ENCODE data around the gene ZBTB11. TPM values are rescaled to one million over a fixed set of nuclear protein-coding genes. Genes with fewer than 3 reads are reported as not detected.
A peak's percentile ranks its signal among the peaks of the same experiment; 100 is the strongest.
"Not testable (repeated sequence)": the region's sequence is repeated elsewhere in the genome, so short reads cannot be mapped to it uniquely, and the experiment has no call there.

The ZBTB11 gene
- total RNA-seq, 1 donor from 2014 or later, result 17.8 TPM

DNA sequence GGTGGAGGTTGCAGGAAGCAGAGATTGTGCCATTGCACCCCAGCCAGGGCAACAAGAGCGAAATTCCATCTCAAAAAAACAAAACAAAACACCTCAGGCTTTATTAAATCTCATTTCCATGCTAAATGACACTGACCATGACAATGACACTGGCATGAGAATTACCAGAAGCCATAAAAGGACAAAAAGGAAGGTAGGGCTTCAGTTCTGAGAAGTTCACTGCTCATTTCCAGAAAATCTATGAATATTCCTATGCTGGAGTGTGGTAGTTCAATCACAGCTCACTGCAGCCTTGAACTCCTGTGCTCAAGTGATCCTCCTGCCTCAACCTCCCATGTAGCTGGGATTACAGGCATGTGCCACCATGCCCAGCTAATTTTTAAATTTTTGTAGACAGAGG is 58.2 kb downstream of the ZBTB11 start:
- no peak for DNase-seq (ENCODE audit: low spot score, unreplicated experiment)
- no peak overlapping the region for H3K27ac Mint-ChIP-seq
- H3K4me1 Mint-ChIP-seq (ENCODE audit: low read depth), result no peaks in the 10 kb centered on the region
- no peak overlapping the region for H3K4me3 Mint-ChIP-seq (ENCODE audit: low read depth)
- no peaks in the 10 kb centered on the region for H3K27me3 Mint-ChIP-seq
- TF ChIP-seq CTCF (IDR thresholded peaks at IDR 0.05; ENCODE audit: unreplicated experiment), result no peak
- no peaks in the 10 kb centered on the region for H3K9me3 Mint-ChIP-seq (ENCODE audit: low read depth)
- H3K36me3 Mint-ChIP-seq (ENCODE audit: insufficient read depth), result no peaks in the 10 kb centered on the region

DNA sequence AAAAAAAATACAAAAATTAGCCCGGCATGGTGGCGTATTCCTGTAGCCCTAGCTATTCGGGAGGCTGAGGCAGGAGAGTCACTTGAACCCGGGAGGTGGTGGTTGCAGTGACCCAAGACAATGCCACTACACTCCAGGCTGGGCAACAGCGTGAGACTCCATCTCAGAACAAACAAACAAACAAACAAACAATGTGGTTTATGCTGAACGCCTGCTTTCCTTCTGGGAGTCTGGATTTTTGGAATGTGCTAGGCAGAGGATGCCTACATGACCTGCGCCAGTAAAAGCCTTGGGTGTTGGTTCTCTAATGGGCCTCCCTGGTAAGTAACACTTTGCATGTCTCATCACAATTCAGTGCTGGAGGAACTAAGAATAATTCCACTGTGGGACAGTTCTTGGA is 59.5 kb downstream of the ZBTB11 start:
- no peak for DNase-seq (ENCODE audit: low spot score, unreplicated experiment)
- Mint-ChIP-seq H3K36me3 (ENCODE audit: insufficient read depth) (no peaks in the 10 kb centered on the region), H3K4me3 (ENCODE audit: low read depth) (no peak overlapping the region)

GRCh38 chr3:101615525-101615924 is 61.4 kb downstream of the ZBTB11 start:
- no peak overlapping the region for H3K27ac Mint-ChIP-seq
- no peaks in the 10 kb centered on the region for H3K36me3 Mint-ChIP-seq (ENCODE audit: insufficient read depth)
- DNase-seq (ENCODE audit: low spot score, unreplicated experiment), result no peak
- TF ChIP-seq CTCF (IDR thresholded peaks at IDR 0.05; ENCODE audit: unreplicated experiment), result no peak
- no peaks in the 10 kb centered on the region for H3K27me3 Mint-ChIP-seq
- H3K4me3 Mint-ChIP-seq (ENCODE audit: low read depth), result no peak overlapping the region
- H3K4me1 Mint-ChIP-seq (ENCODE audit: low read depth), result no peaks in the 10 kb centered on the region
- no peaks in the 10 kb centered on the region for H3K9me3 Mint-ChIP-seq (ENCODE audit: low read depth)

More for the DNA sequence above, 59.5 kb downstream of the ZBTB11 start:
- TF ChIP-seq CTCF (IDR thresholded peaks at IDR 0.05; ENCODE audit: unreplicated experiment), result no peak
- H3K27ac Mint-ChIP-seq, result no peak overlapping the region
- no peaks in the 10 kb centered on the region for H3K9me3 Mint-ChIP-seq (ENCODE audit: low read depth)
- H3K4me1 Mint-ChIP-seq (ENCODE audit: low read depth), result no peaks in the 10 kb centered on the region
- H3K27me3 Mint-ChIP-seq, result no peaks in the 10 kb centered on the region

DNA sequence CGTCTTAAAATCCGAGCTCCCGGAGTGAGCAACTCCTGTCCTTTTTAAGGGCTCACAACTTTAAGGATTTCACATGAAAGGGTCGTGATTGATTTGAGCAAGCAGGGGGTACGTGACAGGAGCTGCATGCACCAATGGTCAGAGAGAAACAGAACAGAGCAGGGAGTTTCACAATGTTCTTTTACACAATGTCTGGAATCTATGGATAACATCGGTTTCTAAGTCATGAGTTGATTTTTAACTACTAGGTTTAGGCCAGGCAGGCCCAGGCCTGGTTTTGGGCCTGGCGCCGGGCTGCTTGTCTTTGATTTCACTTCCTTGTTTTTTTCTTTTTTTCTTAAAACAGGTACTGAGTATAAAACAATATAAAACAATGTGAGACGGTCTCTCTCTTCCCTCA is 63.9 kb downstream of the ZBTB11 start:
- H3K27ac Mint-ChIP-seq, result peak overlapping the region; percentile 77
- not testable (repeated sequence) for H3K4me1 Mint-ChIP-seq (ENCODE audit: low read depth); H3K4me3 Mint-ChIP-seq (ENCODE audit: low read depth); H3K27me3 Mint-ChIP-seq; H3K36me3 Mint-ChIP-seq (ENCODE audit: insufficient read depth); H3K9me3 Mint-ChIP-seq (ENCODE audit: low read depth); DNase-seq (ENCODE audit: low spot score, unreplicated experiment)

GRCh38 chr3:101611023-101611422 is 65.9 kb downstream of the ZBTB11 start:
- Mint-ChIP-seq H3K4me3 (ENCODE audit: low read depth) (no peak overlapping the region), H3K27ac (no peak overlapping the region), H3K4me1 (ENCODE audit: low read depth) (no peaks in the 10 kb centered on the region), H3K9me3 (ENCODE audit: low read depth) (no peaks in the 10 kb centered on the region), H3K27me3 (no peaks in the 10 kb centered on the region), H3K36me3 (ENCODE audit: insufficient read depth) (no peaks in the 10 kb centered on the region)
- DNase-seq (ENCODE audit: low spot score, unreplicated experiment), result no peak
- no peak for TF ChIP-seq CTCF (IDR thresholded peaks at IDR 0.05; ENCODE audit: unreplicated experiment)

- not testable (repeated sequence) for H3K4me1 Mint-ChIP-seq (ENCODE audit: low read depth); H3K4me3 Mint-ChIP-seq (ENCODE audit: low read depth); H3K9me3 Mint-ChIP-seq (ENCODE audit: low read depth); DNase-seq (ENCODE audit: low spot score, unreplicated experiment); H3K27me3 Mint-ChIP-seq; H3K27ac Mint-ChIP-seq; H3K36me3 Mint-ChIP-seq (ENCODE audit: insufficient read depth)
Measured at GRCh38 chr3:101605398-101605797, 71.5 kb downstream of the ZBTB11 start.

Measured in progenitor cell of endocrine pancreas (in vitro differentiated cells).